Measurements from ENCODE around the gene ARFGAP2. TPM values are rescaled to one million over a fixed set of nuclear protein-coding genes. Genes with fewer than 3 reads are reported as not detected.
"Not testable (repeated sequence)": the region's sequence is repeated elsewhere in the genome, so short reads cannot be mapped to it uniquely, and the experiment has no call there.

Gene ARFGAP2
- total RNA-seq, 1 donor from 2014 or later = 168 TPM

- peak; percentile 83 for DNase-seq
Measured at GRCh38 chr11:47148903-47149531, 27.7 kb downstream of the ARFGAP2 start.

- DNase-seq = no peak
Measured at GRCh38 chr11:47148270-47148669, 28.4 kb downstream of the ARFGAP2 start.

GRCh38 chr11:47147681-47148080 lies 29.0 kb downstream of the ARFGAP2 start:
- no peak for DNase-seq

- no peak for DNase-seq
Measured at GRCh38 chr11:47147250-47147649, 29.4 kb downstream of the ARFGAP2 start.

GRCh38 chr11:47144541-47144940 lies 32.1 kb downstream of the ARFGAP2 start:
- no peak for DNase-seq

GRCh38 chr11:47143322-47143721 lies 33.4 kb downstream of the ARFGAP2 start:
- DNase-seq = peak; percentile 95

GRCh38 chr11:47139878-47140277 lies 36.8 kb downstream of the ARFGAP2 start:
- DNase-seq = no peak

GRCh38 chr11:47137476-47137875 lies 39.2 kb downstream of the ARFGAP2 start:
- no peak for DNase-seq

GRCh38 chr11:47136921-47137320 lies 39.8 kb downstream of the ARFGAP2 start:
- no peak for DNase-seq

- no peak for DNase-seq
Measured at GRCh38 chr11:47136327-47136726, 40.4 kb downstream of the ARFGAP2 start.

GRCh38 chr11:47132981-47133380 lies 43.7 kb downstream of the ARFGAP2 start:
- DNase-seq = no peak

- no peak for DNase-seq
Measured at GRCh38 chr11:47132490-47132889, 44.2 kb downstream of the ARFGAP2 start.

GRCh38 chr11:47131136-47131535 lies 45.5 kb downstream of the ARFGAP2 start:
- DNase-seq = no peak

GRCh38 chr11:47130543-47130942 lies 46.1 kb downstream of the ARFGAP2 start:
- DNase-seq = no peak

GRCh38 chr11:47127213-47127612 lies 49.5 kb downstream of the ARFGAP2 start:
- no peak for DNase-seq

GRCh38 chr11:47125083-47125482 lies 51.6 kb downstream of the ARFGAP2 start:
- no peak for DNase-seq

- DNase-seq = no peak
Measured at GRCh38 chr11:47124675-47125074, 52.0 kb downstream of the ARFGAP2 start.

- DNase-seq = no peak
Measured at GRCh38 chr11:47123094-47123493, 53.6 kb downstream of the ARFGAP2 start.

GRCh38 chr11:47121731-47122130 lies 54.9 kb downstream of the ARFGAP2 start:
- DNase-seq = no peak

GRCh38 chr11:47121056-47121455 lies 55.6 kb downstream of the ARFGAP2 start:
- DNase-seq = no peak

GRCh38 chr11:47118958-47119688 lies 57.6 kb downstream of the ARFGAP2 start:
- DNase-seq = not testable (repeated sequence)

Data from tongue (tissue), 2 donors.